Smooth muscle cell (in vitro differentiated cells): ENCODE data around the gene SFI1. TPM values are rescaled to one million over a fixed set of nuclear protein-coding genes. Genes with fewer than 3 reads are reported as not detected.

Experiments used
- DNase-seq: peaks from one replicate; lab custom pipeline; 2025; ENCODE audit not compliant: unreplicated experiment; lab: John Stamatoyannopoulos, UW
- H2AFZ ChIP-seq: fragments of 200-600 bp; sonication (generic); 2 replicates; pipeline ENCODE4 v1.6.0; 2016; ENCODE audit warnings: antibody characterized with exemption, low read depth, mild to moderate bottlenecking
- H3F3A ChIP-seq: fragments of 200-600 bp; sonication (generic); 2 replicates; pipeline ENCODE4 v1.6.0; 2017; ENCODE audit warnings: antibody characterized with exemption, low read depth
- H3K27ac ChIP-seq: fragments of 200-600 bp; sonication (generic); 2 replicates; pipeline ENCODE4 v1.5.1; 2016; ENCODE audit warnings: low read depth, mild to moderate bottlenecking
- H3K27me3 ChIP-seq: fragments of 200-600 bp; sonication (generic); 2 replicates; pipeline ENCODE4 v1.6.1; 2016; ENCODE audit warnings: low read depth, mild to moderate bottlenecking
- H3K36me3 ChIP-seq: fragments of 200-600 bp; sonication (generic); 2 replicates; pipeline ENCODE4 v1.5.1; 2016; ENCODE audit warnings: low read depth
- H3K4me1 ChIP-seq: fragments of 200-600 bp; sonication (generic); 2 replicates; pipeline ENCODE4 v1.5.1; 2016; ENCODE audit warnings: low read depth
- H3K4me2 ChIP-seq: fragments of 200-600 bp; sonication (generic); 2 replicates; pipeline ENCODE4 v1.6.0; 2016; ENCODE audit warnings: mild to moderate bottlenecking
- H3K4me3 ChIP-seq: fragments of 200-600 bp; sonication (generic); 2 replicates; pipeline ENCODE4 v1.5.1; 2016; ENCODE audit warnings: mild to moderate bottlenecking
- H3K79me2 ChIP-seq: fragments of 200-600 bp; sonication (generic); 2 replicates; pipeline ENCODE4 v1.6.0; 2016; ENCODE audit warnings: low read depth, mild to moderate bottlenecking
- H3K9ac ChIP-seq: fragments of 200-600 bp; sonication (generic); 2 replicates; pipeline ENCODE4 v1.6.0; 2016; ENCODE audit warnings: low read depth
- H3K9me3 ChIP-seq: fragments of 200-600 bp; sonication (generic); replicated peaks from 2 replicates; pipeline ENCODE4 v1.5.1; 2016; ENCODE audit warnings: low read depth
- H4K20me1 ChIP-seq: fragments of 200-600 bp; sonication (generic); 2 replicates; pipeline ENCODE4 v1.6.0; 2016; ENCODE audit warnings: low read depth
- CTCF ChIP-seq: fragments of 200-600 bp; sonication (generic); IDR thresholded peaks from 2 replicates; pipeline ENCODE4 v1.5.1; 2017; ENCODE audit warnings: borderline replicate concordance, mild to moderate bottlenecking, antibody characterized with exemption; ENCODE audit not compliant: insufficient read depth, poor library complexity, severe bottlenecking
- WGBS: methylation state at CpG from one replicate; pipeline ENCODE4 v1.1.7; 2016; ENCODE audit warnings: low lambda C conversion rate; 5-methylcytosine and 5-hydroxymethylcytosine counted together
- polyA plus RNA-seq: library from polyadenylated mRNA; unstranded; fragments of >200 nt; fragmentation: Nextera tagmentation; extraction: Ambion mirVana; gene quantifications from 2 replicates; pipeline ENCODE4 v1.2.1, GENCODE V29; 2016
- total RNA-seq: library from RNA; depleted of rRNA; stranded (reverse); fragments of >200 nt; gene quantifications from 2 replicates; pipeline ENCODE4 v1.2.3, GENCODE V29; 2014

SFI1 gene
- total and polyA plus RNA-seq, 2 experiments from 2014 or later, result 8.7 to 26.9 TPM

- H2AFZ ChIP-seq, result no peak overlapping the region
- H3K4me3 ChIP-seq, result no peak overlapping the region
- peaks cover 68% of the 10 kb centered on the region for H4K20me1 ChIP-seq
- H3K9ac ChIP-seq, result no peak overlapping the region
- H3K36me3 ChIP-seq, result no peaks in the 10 kb centered on the region
- 100% methylated on average over 1 of the region's 1 CpG for WGBS
- peaks cover 14% of the 10 kb centered on the region for H3K4me1 ChIP-seq
- no peak for DNase-seq
- H3K27me3 ChIP-seq, result no peaks in the 10 kb centered on the region
- no peaks in the 10 kb centered on the region for H3F3A ChIP-seq
- H3K79me2 ChIP-seq, result peaks cover 48% of the 10 kb centered on the region
- no peak for TF ChIP-seq CTCF
- H3K27ac ChIP-seq, result no peak overlapping the region
- no peaks in the 10 kb centered on the region for H3K9me3 ChIP-seq
- H3K4me2 ChIP-seq, result no peak overlapping the region
These were observed 126.6 kb downstream of the SFI1 start for GRCh38 chr22:31622980-31623379.

- H3K4me3 ChIP-seq, result no peak overlapping the region
- no peak overlapping the region for H3K4me2 ChIP-seq
- no peaks in the 10 kb centered on the region for H3K36me3 ChIP-seq
- WGBS, result 88% methylated on average over 18 of the region's 18 CpGs
- no peaks in the 10 kb centered on the region for H3F3A ChIP-seq
- H4K20me1 ChIP-seq, result peaks cover 75% of the 10 kb centered on the region
- H3K79me2 ChIP-seq, result peaks cover 56% of the 10 kb centered on the region
- H3K9me3 ChIP-seq, result no peaks in the 10 kb centered on the region
- H2AFZ ChIP-seq, result no peak overlapping the region
- no peak for TF ChIP-seq CTCF
- no peak overlapping the region for H3K27ac ChIP-seq
- H3K4me1 ChIP-seq, result peaks cover 14% of the 10 kb centered on the region
- no peak for DNase-seq
- H3K9ac ChIP-seq, result no peak overlapping the region
- H3K27me3 ChIP-seq, result no peaks in the 10 kb centered on the region
These were observed 127.4 kb downstream of the SFI1 start for GRCh38 chr22:31623592-31624304.

GRCh38 chr22:31625257-31625640, 128.9 kb downstream of the SFI1 start:
- Histone ChIP-seq H3F3A (no peaks in the 10 kb centered on the region), H3K9me3 (no peaks in the 10 kb centered on the region), H3K27me3 (no peaks in the 10 kb centered on the region), H3K27ac (no peak overlapping the region), H3K36me3 (no peaks in the 10 kb centered on the region), H3K4me1 (peaks cover 20% of the 10 kb centered on the region), H3K4me3 (no peak overlapping the region), H3K9ac (no peak overlapping the region), H4K20me1 (peaks cover 89% of the 10 kb centered on the region), H3K79me2 (peaks cover 69% of the 10 kb centered on the region), H2AFZ (no peak overlapping the region), H3K4me2 (no peak overlapping the region)
- WGBS, result 81% methylated on average over 7 of the region's 7 CpGs
- TF ChIP-seq CTCF, result no peak
- DNase-seq, result no peak
